Keratinocyte (primary cell): ENCODE data around the gene RGS10.

Source experiments
- EZH2 ChIP-seq: IDR thresholded peaks from one replicate; pipeline ENCODE4 v1.6.1; 2012; ENCODE audit warnings: inconsistent platforms, mild to moderate bottlenecking, low read length, moderate library complexity
- TF ChIP-seq, protein P1 (sequence below), 3 experiments: IDR thresholded peaks in 1 of 3; conservative IDR thresholded peaks in 1 of 3; optimal IDR thresholded peaks in 1 of 3; 2 replicates in 2 of 3; 3 replicates in 1 of 3; pipeline versions ENCODE3 to v1.5.1; 2011; ENCODE audit warnings: low read length in 3 of 3, mild to moderate bottlenecking in 3 of 3, moderate library complexity in 2 of 3, control low read depth in 1 of 3, inconsistent platforms in 1 of 3; ENCODE audit not compliant: insufficient read depth in 2 of 3; ENCODE audit errors: extremely low read depth in 1 of 3

GRCh38 chr10:119536508-119537025, 6.0 kb downstream of the RGS10 start:
- TF ChIP-seq, protein P1, sequence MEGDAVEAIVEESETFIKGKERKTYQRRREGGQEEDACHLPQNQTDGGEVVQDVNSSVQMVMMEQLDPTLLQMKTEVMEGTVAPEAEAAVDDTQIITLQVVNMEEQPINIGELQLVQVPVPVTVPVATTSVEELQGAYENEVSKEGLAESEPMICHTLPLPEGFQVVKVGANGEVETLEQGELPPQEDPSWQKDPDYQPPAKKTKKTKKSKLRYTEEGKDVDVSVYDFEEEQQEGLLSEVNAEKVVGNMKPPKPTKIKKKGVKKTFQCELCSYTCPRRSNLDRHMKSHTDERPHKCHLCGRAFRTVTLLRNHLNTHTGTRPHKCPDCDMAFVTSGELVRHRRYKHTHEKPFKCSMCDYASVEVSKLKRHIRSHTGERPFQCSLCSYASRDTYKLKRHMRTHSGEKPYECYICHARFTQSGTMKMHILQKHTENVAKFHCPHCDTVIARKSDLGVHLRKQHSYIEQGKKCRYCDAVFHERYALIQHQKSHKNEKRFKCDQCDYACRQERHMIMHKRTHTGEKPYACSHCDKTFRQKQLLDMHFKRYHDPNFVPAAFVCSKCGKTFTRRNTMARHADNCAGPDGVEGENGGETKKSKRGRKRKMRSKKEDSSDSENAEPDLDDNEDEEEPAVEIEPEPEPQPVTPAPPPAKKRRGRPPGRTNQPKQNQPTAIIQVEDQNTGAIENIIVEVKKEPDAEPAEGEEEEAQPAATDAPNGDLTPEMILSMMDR (optimal IDR thresholded peaks at IDR 0.05 in 1 of 3, IDR thresholded peaks at IDR 0.05 in 1 of 3, conservative IDR thresholded peaks at IDR 0.05 in 1 of 3; ENCODE audit: extremely low read depth in 1 of 3, insufficient read depth in 2 of 3, low read length in 3 of 3), result no peak
- TF ChIP-seq EZH2, result no peak
